ENCODE data around the gene YIPF6. TPM values are rescaled to one million over a fixed set of nuclear protein-coding genes. Genes with fewer than 3 reads are reported as not detected.

Gene YIPF6
- total and polyA plus RNA-seq, 7 donors: 12.9 to 43.3 (median 30.4) TPM

- H3K4me3 ChIP-seq: peak overlapping the region; percentile 85
- H3K4me1 ChIP-seq: peaks cover 29% of the 10 kb centered on the region
- no peak for DNase-seq
- no peak for ATAC-seq
- H3K27ac ChIP-seq: peak overlapping the region; percentile 94
- 67 to 74% (median 69%) methylated on average over 15 to 17 of the region's 17 CpGs for WGBS, 3 donors
- TF ChIP-seq CTCF (IDR thresholded peaks at IDR 0.05): no peak
- H3K27me3 ChIP-seq (ENCODE audit: insufficient read depth in 3 of 3, low read length in 2 of 3): peaks cover 0 to 6% (median 0%) of the 10 kb centered on the region in 3 donors
- H3K9me3 ChIP-seq: no peaks in the 10 kb centered on the region
- H3K36me3 ChIP-seq (ENCODE audit: insufficient read depth in 1 of 2, low read depth in 1 of 2): no peaks in the 10 kb centered on the region
- intact Hi-C loops (cut with DNase I): loop anchor here in 1 of 2 donors (5.0 to 10.0 kb wide), 2 partner anchors 38 to 325 kb away; partner anchors contain the start of gene EFNB1
Measured at GRCh38 chrX:68499543-68500504, 973 bp downstream of the YIPF6 start.

GRCh38 chrX:68503836-68504636 lies 5.2 kb downstream of the YIPF6 start:
- Histone ChIP-seq H3K9me3 (no peaks in the 10 kb centered on the region), H3K4me1 (peaks cover 36% of the 10 kb centered on the region), H3K27me3 (ENCODE audit: insufficient read depth in 3 of 3, low read length in 2 of 3) (peaks cover 0 to 6% (median 0%) of the 10 kb centered on the region in 3 donors), H3K27ac (peak overlapping the region; percentile 75), H3K36me3 (ENCODE audit: insufficient read depth in 1 of 2, low read depth in 1 of 2) (no peaks in the 10 kb centered on the region), H3K4me3 (no peak overlapping the region)
- 53 to 72% (median 65%) methylated on average over 11 of the region's 11 CpGs for WGBS, 3 donors
- no peak for TF ChIP-seq CTCF (IDR thresholded peaks at IDR 0.05)
- intact Hi-C loops (cut with DNase I): loop anchor here in 1 of 2 donors (10.0 kb wide), 1 partner anchor 321 kb away; the partner anchor contains the start of gene EFNB1
- DNase-seq (no peak), ATAC-seq (peak; percentile 60 to 85 (median 75))

- Histone ChIP-seq H3K27me3 (ENCODE audit: insufficient read depth in 3 of 3, low read length in 2 of 3) (peaks cover 0 to 6% (median 0%) of the 10 kb centered on the region in 3 donors), H3K4me3 (no peak overlapping the region), H3K9me3 (no peaks in the 10 kb centered on the region), H3K4me1 (peaks cover 23% of the 10 kb centered on the region), H3K27ac (peak overlapping the region; percentile 21), H3K36me3 (ENCODE audit: insufficient read depth in 1 of 2, low read depth in 1 of 2) (peaks cover 0 to 8% of the 10 kb centered on the region in 2 donors)
- ATAC-seq (peak in 2 of 4 donors; percentile 61 to 64), DNase-seq (no peak)
- no peak for TF ChIP-seq CTCF (IDR thresholded peaks at IDR 0.05)
- 22 to 47% (median 44%) methylated on average over 2 of the region's 2 CpGs for WGBS, 3 donors
- intact Hi-C loops (cut with DNase I): loop anchor here in 1 of 2 donors (10.0 kb wide), 1 partner anchor 318 kb away; the partner anchor contains the start of gene EFNB1
Measured at GRCh38 chrX:68506649-68507048, 7.8 kb downstream of the YIPF6 start.

DNA sequence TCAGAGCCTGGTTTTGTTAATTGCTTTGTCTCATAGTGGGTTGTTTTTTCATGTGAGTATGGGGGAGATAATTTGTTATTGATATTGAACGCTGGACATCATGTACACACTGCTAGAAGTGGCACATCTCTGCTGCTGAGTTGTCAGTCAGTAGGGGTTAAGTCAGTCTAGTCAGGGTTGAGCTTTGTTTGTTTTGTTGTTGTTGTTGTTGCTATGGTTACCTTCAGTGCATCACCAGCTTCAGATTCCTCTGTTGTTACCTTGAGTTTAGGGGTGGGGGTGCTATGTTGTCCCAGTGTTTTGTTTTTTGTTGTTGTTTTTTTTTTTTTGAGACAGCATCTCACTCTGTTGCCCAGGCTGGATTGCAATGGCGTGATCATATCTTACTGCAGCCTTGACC lies 9.9 kb downstream of the YIPF6 start:
- H3K27me3 ChIP-seq (ENCODE audit: insufficient read depth in 3 of 3, low read length in 2 of 3): no peaks in the 10 kb centered on the region
- H3K4me3 ChIP-seq: no peak overlapping the region
- H3K27ac ChIP-seq: no peak overlapping the region
- H3K9me3 ChIP-seq: no peaks in the 10 kb centered on the region
- H3K36me3 ChIP-seq (ENCODE audit: insufficient read depth in 1 of 2, low read depth in 1 of 2): peaks cover 0 to 30% of the 10 kb centered on the region in 2 donors
- peak in 2 of 4 donors; percentile 21 to 39 for ATAC-seq
- intact Hi-C loops (cut with DNase I): loop anchor here in 1 of 2 donors (1.0 to 10.0 kb wide), 2 partner anchors 24 to 316 kb away; partner anchors contain the start of gene EFNB1
- H3K4me1 ChIP-seq: peaks cover 14% of the 10 kb centered on the region
- no peak for DNase-seq
- TF ChIP-seq CTCF (IDR thresholded peaks at IDR 0.05): no peak
- 64 to 82% (median 71%) methylated on average over 1 to 2 of the region's 2 CpGs for WGBS, 3 donors
